Pancreas (tissue), 10 donors: ENCODE measurements around the gene CAMK1G. TPM values are rescaled to one million over a fixed set of nuclear protein-coding genes. Genes with fewer than 3 reads are reported as not detected.
A peak's percentile ranks its signal among the peaks of the same experiment; 100 is the strongest.

ENCODE experiments used
- ATAC-seq, 4 donors: fragments of 200-7000 bp; cut with Tn5 transposase; one replicate each; pipeline versions ENCODE4 v1.8.0 to v1.9.1; 2020; ENCODE audit warnings: mild to moderate bottlenecking in 4 of 4, moderate library complexity in 4 of 4
- DNase-seq, 6 donors: peaks; one replicate each; pipeline ENCODE4 v3.0.0-alpha.2; 2020
- FAIRE-seq: peaks from 2 replicates; lab custom pipeline; 2012; peaks lifted over from hg19 to GRCh38; lab: Jason Lieb, UNC
- H3K27ac ChIP-seq, 4 donors: fragments of 200-600 bp; sonication (generic); 1 replicate in 3 of 4; 2 replicates in 1 of 4; pipeline versions ENCODE4 v1.5.0 to v1.8.0; 2020
- H3K27me3 ChIP-seq, 4 donors: fragments of 200-600 bp; one replicate each; pipeline ENCODE4 v1.8.0; 2021
- H3K36me3 ChIP-seq, 3 donors: fragments of 200-600 bp; sonication (generic) in 1 of 3; one replicate each; pipeline versions ENCODE4 v1.5.0 to v1.8.0; 2020 to 2021
- H3K4me1 ChIP-seq, 3 donors: fragments of 200-600 bp; one replicate each; pipeline ENCODE4 v1.8.0; 2021
- H3K4me3 ChIP-seq, 4 donors: fragments of 200-600 bp; sonication (generic) in 2 of 4; one replicate each; pipeline versions ENCODE4 v1.5.0 to v1.8.0; 2020 to 2021
- H3K9me3 ChIP-seq, 4 donors: fragments of 200-600 bp; one replicate each; pipeline ENCODE4 v1.8.0; 2021
- CTCF ChIP-seq, 4 donors: fragments of 200-600 bp; sonication (generic) in 3 of 4; IDR thresholded peaks; one replicate each; pipeline versions ENCODE4 v1.5.0 to v1.8.0; 2021; ENCODE audit warnings: antibody characterized with exemption in 4 of 4
- WGBS, 2 donors: extraction: QIAGEN DNeasy Blood & Tissue Kit; methylation state at CpG; one replicate each; pipeline ENCODE4 v1.1.7; 2013; 5-methylcytosine and 5-hydroxymethylcytosine counted together
- intact Hi-C, 3 donors: fragments of 100-400 bp; cut with DNase I; formaldehyde crosslinking; loops; one replicate each; pipeline versions ENCODE4 v1.11.1 to v1.14.2; 2022
- polyA plus RNA-seq, 2 donors: library from polyadenylated mRNA; stranded (reverse); fragments of 200-250 nt; gene quantifications; one replicate each; pipeline ENCODE4 v1.2.3, GENCODE V29; 2013
- total RNA-seq, 6 donors: library from RNA; stranded (reverse); fragmentation: NEBNext Ultra II Directional in 4 of 6; extraction: Animal tissue kit (Norgen Biotek cat#: 25700) in 4 of 6; gene quantifications; one replicate each; pipeline versions ENCODE4 v1.2.1 to v1.2.4, GENCODE V29; 2021 to 2023
- donor health status: healthy with polysubstance abuse.
- donor health status: DM: no; HTN: no; CAD: no; lungs with moderate emphysema.
- donor health status: DM: no; HTN: no; CAD: no.
- donor health status: control.
- donor health status: control.
- donor health status: Bipolar disorder and iron deficiency.
- donor health status: DM: yes; HTN: yes; CAD: no.
- donor health status: DM: no; HTN: no; CAD: no.
- donor health status: DM: no; HTN: no; CAD: no.
- donor health status: DM: yes; HTN: yes; CAD: no.

The CAMK1G gene
- total and polyA plus RNA-seq, 8 donors = 0.06 to 1.2 (median 0.21) TPM; not detected in 2

GRCh38 chr1:209621286-209621685 lies 37.8 kb downstream of the CAMK1G start:
- H3K36me3 ChIP-seq = no peaks in the 10 kb centered on the region
- H3K27ac ChIP-seq = no peak overlapping the region
- FAIRE-seq (no peak), ATAC-seq (peak in 3 of 4 donors; percentile 33 to 67 (median 42)), DNase-seq (peak in 2 of 6 donors; percentile 32 to 39)
- intact Hi-C loops = no loop called here
- H3K27me3 ChIP-seq = no peaks in the 10 kb centered on the region
- no peak for TF ChIP-seq CTCF (IDR thresholded peaks at IDR 0.05)
- H3K9me3 ChIP-seq = no peaks in the 10 kb centered on the region
- 25 to 38% methylated on average over 4 of the region's 4 CpGs for WGBS, 2 donors
- H3K4me3 ChIP-seq = no peak overlapping the region
- no peaks in the 10 kb centered on the region for H3K4me1 ChIP-seq

- FAIRE-seq = no peak
- intact Hi-C loops = no loop called here
- Histone ChIP-seq H3K36me3 (no peaks in the 10 kb centered on the region), H3K4me3 (no peak overlapping the region), H3K4me1 (no peaks in the 10 kb centered on the region), H3K27me3 (no peaks in the 10 kb centered on the region), H3K27ac (no peak overlapping the region), H3K9me3 (no peaks in the 10 kb centered on the region)
- DNase-seq = peak in 1 of 6 donors; percentile 33
- 74 to 78% methylated on average over 11 of the region's 11 CpGs for WGBS, 2 donors
- no peak for TF ChIP-seq CTCF (IDR thresholded peaks at IDR 0.05)
- ATAC-seq = peak in 1 of 4 donors; percentile 60
Observed at GRCh38 chr1:209621741-209622655, 38.5 kb downstream of the CAMK1G start.

GRCh38 chr1:209622841-209623829 lies 39.6 kb downstream of the CAMK1G start:
- intact Hi-C loops = no loop called here
- WGBS, 2 donors = 90 to 96% methylated on average over 24 of the region's 24 CpGs
- Histone ChIP-seq H3K27me3 (no peaks in the 10 kb centered on the region), H3K4me3 (no peak overlapping the region), H3K4me1 (no peaks in the 10 kb centered on the region), H3K27ac (no peak overlapping the region), H3K36me3 (no peaks in the 10 kb centered on the region), H3K9me3 (no peaks in the 10 kb centered on the region)
- DNase-seq (peak in 1 of 6 donors; percentile 51), ATAC-seq (no peak), FAIRE-seq (no peak)
- no peak for TF ChIP-seq CTCF (IDR thresholded peaks at IDR 0.05)

GRCh38 chr1:209624558-209625549 lies 41.3 kb downstream of the CAMK1G start:
- H3K4me1 ChIP-seq = no peaks in the 10 kb centered on the region
- H3K4me3 ChIP-seq = no peak overlapping the region
- H3K36me3 ChIP-seq = no peaks in the 10 kb centered on the region
- no peaks in the 10 kb centered on the region for H3K9me3 ChIP-seq
- TF ChIP-seq CTCF (IDR thresholded peaks at IDR 0.05) = no peak
- DNase-seq (peak in 1 of 6 donors; percentile 31), FAIRE-seq (no peak), ATAC-seq (no peak)
- H3K27me3 ChIP-seq = no peaks in the 10 kb centered on the region
- WGBS, 2 donors = 84 to 88% methylated on average over 15 of the region's 15 CpGs
- no peak overlapping the region for H3K27ac ChIP-seq
- intact Hi-C loops = no loop called here
